IPS DF 6.9 (cell line): ENCODE measurements around the gene MAD1L1.

ENCODE experiments used
- DNase-seq: peaks from one replicate; pipeline ENCODE4 v3.0.0-alpha.2; 2013; ENCODE audit warnings: low read depth, low spot score
- H3K27ac ChIP-seq: one replicate; pipeline ENCODE4 v1.5.1; 2013; ENCODE audit warnings: low read length, control low read depth
- H3K27me3 ChIP-seq: 2 replicates; pipeline ENCODE4 v1.6.1; 2013; ENCODE audit warnings: mild to moderate bottlenecking, low read length; ENCODE audit not compliant: control insufficient read depth, insufficient read depth
- H3K36me3 ChIP-seq: 2 replicates; pipeline ENCODE4 v1.6.1; 2013; ENCODE audit warnings: low read length; ENCODE audit not compliant: control insufficient read depth, insufficient read depth
- H3K4me1 ChIP-seq: 2 replicates; pipeline ENCODE4 v1.6.1; 2013; ENCODE audit warnings: low read length; ENCODE audit not compliant: control insufficient read depth, insufficient read depth
- H3K4me3 ChIP-seq: 2 replicates; pipeline ENCODE4 v1.5.1; 2013; ENCODE audit warnings: mild to moderate bottlenecking, low read length
- H3K9me3 ChIP-seq: 2 replicates; pipeline ENCODE4 v1.6.1; 2013; ENCODE audit warnings: low read length, inconsistent platforms; ENCODE audit not compliant: control insufficient read depth, insufficient read depth
- WGBS: extraction: QIAGEN DNeasy Blood & Tissue Kit; methylation state at CpG from one replicate; pipeline ENCODE4 v1.1.7; 2013; ENCODE audit warnings: mixed read lengths, missing lambda C conversion rate; ENCODE audit not compliant: insufficient read length, insufficient coverage; 5-methylcytosine and 5-hydroxymethylcytosine counted together

MAD1L1 gene

DNA sequence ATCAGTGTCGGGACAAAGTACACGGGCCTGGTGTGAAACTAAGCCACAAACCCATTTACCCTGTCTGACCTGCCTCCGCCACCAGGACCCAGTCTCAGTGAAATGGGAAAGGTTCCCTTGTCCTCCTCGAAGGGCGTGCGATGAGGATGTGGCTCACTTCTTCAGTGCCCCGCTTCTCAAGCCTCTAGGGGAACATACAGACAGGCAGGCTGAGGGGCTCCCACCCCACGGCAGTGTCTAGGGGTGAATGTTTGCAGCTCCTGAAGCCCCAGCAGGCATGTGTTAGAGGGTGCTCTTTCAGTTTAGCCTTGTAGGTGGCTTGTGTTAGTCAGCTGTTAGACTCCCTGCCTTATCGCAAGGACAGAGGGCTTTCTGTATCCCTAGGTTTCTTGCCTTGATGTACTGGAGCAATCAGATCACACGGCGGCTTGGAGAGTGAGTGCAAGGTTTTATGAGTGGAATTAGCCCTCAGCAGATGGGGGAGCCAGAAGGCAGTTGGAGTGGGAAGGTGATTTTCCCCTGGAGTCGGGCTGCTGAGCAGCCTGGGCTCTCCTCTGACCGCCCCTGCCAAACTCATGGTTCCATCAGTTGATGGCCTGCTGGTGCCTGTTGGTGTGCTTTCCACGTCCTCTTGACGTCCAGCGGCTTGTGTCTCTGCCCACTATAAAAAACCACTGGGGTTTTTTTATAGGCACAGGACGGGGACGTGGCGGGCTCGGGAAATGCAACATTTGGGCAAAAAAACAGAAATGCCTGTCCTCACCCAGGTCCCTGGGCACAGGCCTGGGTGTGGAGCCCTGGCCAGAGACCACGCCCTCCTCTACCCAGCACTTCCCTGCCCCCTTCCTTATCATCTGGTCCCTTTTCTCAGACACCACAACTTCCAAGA, 10.0 kb upstream of the MAD1L1 start:
- no peaks in the 10 kb centered on the region for H3K27me3 ChIP-seq
- H3K4me3 ChIP-seq, result peak overlapping the region; percentile 98; the same call in 1 of the 2 replicates
- peaks cover 4% of the 10 kb centered on the region for H3K4me1 ChIP-seq
- peaks cover 17% of the 10 kb centered on the region for H3K36me3 ChIP-seq
- H3K9me3 ChIP-seq, result no peaks in the 10 kb centered on the region
- WGBS, result no CpG with 5 or more reads among the region's 21 CpGs
- no peak overlapping the region for H3K27ac ChIP-seq
- DNase-seq, result no peak

DNA sequence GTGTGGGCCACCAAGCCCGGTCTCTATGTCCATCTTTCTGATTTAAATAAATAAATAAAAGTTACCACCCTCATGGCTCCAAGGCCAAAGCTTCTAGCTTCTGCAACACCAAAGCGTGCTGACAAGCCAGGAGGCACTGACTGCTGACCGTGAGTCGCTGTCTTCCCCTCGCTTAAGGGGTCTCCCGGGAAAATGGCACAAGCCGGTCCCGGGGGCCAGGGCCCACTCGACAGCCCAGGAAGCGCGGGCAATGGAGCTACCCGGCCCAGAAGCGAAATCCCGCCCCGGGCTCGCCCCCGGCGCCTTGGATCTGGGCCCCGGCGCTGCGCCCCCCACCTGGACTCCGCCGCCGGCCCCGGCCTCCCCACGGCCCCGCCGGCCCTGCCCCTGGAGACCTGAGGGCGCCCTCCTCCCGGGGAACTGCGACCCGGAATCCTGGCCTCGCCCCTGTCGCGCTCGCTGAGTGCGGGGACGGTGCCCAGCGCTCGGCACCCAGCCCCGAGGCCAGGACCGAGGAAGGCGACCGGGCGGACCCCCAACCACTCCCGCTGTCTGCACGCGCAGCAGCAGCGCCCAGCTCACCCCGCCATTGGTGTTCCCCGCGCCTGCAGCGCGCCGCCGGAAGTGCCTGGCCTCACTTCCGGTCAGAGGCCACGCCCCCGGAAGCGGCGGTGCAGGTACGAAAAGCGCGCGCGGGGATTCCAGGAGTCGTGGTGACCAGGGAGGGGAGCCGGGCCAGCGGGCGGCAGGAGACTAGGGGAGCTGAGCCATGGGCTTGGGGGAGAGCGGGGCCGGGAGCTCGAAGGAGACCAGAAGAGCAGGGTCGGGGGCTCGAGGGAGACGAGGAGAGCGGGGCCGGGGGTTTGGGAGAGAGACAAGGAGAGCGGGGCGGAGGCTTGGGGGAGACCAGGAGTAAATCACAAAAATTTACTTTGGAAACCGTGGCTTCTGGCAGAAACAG, 9.1 kb upstream of the MAD1L1 start, which contains the start of the genes MRM2 and NUDT1:
Gene MRM2, minus strand, starts transcription at position 626 of the 961 bp plus-strand sequence. Its CDS starts 36 bp downstream, at position 590.
Gene NUDT1, plus strand, starts transcription at position 647 of the 961 bp plus-strand sequence. CDS start 2,349 bp downstream, outside the sequence.
- no peaks in the 10 kb centered on the region for H3K27me3 ChIP-seq
- peaks cover 22% of the 10 kb centered on the region for H3K36me3 ChIP-seq
- H3K4me1 ChIP-seq, result peaks cover 4% of the 10 kb centered on the region
- no CpG with 5 or more reads among the region's 81 CpGs for WGBS
- peak within 1 kb of the TSS; percentile 98 for H3K4me3 ChIP-seq
- DNase-seq, result peak; percentile 47
- H3K9me3 ChIP-seq, result no peaks in the 10 kb centered on the region
- H3K27ac ChIP-seq, result no peak within 1 kb of the TSS

GRCh38 chr7:2239242-2239641, 6.5 kb upstream of the MAD1L1 start:
- Histone ChIP-seq H3K27me3 (no peaks in the 10 kb centered on the region), H3K36me3 (peaks cover 25% of the 10 kb centered on the region)

GRCh38 chr7:2237109-2237602, 4.4 kb upstream of the MAD1L1 start:
- H3K36me3 ChIP-seq, result peaks cover 25% of the 10 kb centered on the region
- H3K4me3 ChIP-seq, result no peak overlapping the region
- H3K4me1 ChIP-seq, result no peaks in the 10 kb centered on the region
- no peaks in the 10 kb centered on the region for H3K27me3 ChIP-seq
- no CpG with 5 or more reads among the region's 12 CpGs for WGBS
- no peak for DNase-seq
- H3K27ac ChIP-seq, result no peak overlapping the region
- no peaks in the 10 kb centered on the region for H3K9me3 ChIP-seq

More at GRCh38 chr7:2239242-2239641, 6.5 kb upstream of the MAD1L1 start:
- Histone ChIP-seq H3K4me1 (peaks cover 4% of the 10 kb centered on the region), H3K4me3 (no peak overlapping the region), H3K27ac (no peak overlapping the region), H3K9me3 (no peaks in the 10 kb centered on the region)
- no peak for DNase-seq
- WGBS, result no CpG with 5 or more reads among the region's 17 CpGs

DNA sequence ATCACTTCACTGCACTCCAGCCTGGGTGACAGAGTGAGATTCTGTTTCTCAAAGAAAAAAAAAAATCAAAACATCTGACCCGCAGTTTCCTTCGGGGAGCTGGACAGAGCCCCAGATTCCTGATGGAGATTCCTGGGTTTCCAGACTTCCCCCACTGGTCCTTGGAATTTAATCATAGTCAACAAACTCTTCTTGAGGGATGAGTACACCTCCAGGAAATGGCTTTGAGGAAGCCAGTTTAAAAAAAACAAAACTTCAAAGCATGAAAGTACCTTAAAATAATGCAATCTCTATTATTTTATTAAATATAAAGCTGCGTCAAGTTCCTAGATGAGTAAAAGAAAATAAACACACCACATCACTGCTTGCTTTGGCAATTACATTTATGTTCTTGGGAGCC, 1.2 kb upstream of the MAD1L1 start:
- Histone ChIP-seq H3K9me3 (no peaks in the 10 kb centered on the region), H3K4me1 (no peaks in the 10 kb centered on the region), H3K36me3 (peaks cover 28% of the 10 kb centered on the region), H3K27ac (no peak overlapping the region), H3K4me3 (no peak overlapping the region), H3K27me3 (no peaks in the 10 kb centered on the region)
- DNase-seq, result no peak
- no CpG with 5 or more reads among the region's 3 CpGs for WGBS

GRCh38 chr7:2231992-2232765, 566 bp downstream of the MAD1L1 start:
- no CpG with 5 or more reads among the region's 46 CpGs for WGBS
- H3K27ac ChIP-seq, result no peak overlapping the region
- no peaks in the 10 kb centered on the region for H3K9me3 ChIP-seq
- peak overlapping the region; percentile 83 for H3K4me3 ChIP-seq
- no peak for DNase-seq
- no peaks in the 10 kb centered on the region for H3K4me1 ChIP-seq
- peaks cover 23% of the 10 kb centered on the region for H3K36me3 ChIP-seq
- H3K27me3 ChIP-seq, result no peaks in the 10 kb centered on the region

DNA sequence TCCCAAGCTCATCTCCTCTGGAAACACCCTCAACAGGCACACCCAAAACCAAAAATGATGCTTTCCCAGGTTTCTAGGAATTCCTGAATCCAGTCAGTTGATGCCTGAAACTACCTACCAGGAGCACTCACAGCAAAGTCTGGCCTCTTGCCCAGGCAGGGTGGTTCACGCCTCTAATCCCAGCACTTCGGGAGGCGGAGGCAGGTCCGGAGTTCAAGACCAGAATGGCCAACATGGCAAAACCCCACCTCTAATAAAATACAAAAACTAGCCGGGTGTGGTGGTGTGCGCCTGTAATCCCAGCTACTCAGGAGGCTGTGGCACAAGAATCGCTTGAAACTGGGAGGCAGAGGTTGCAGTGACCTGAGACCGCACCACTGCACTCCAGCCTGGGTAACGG, 1.9 kb downstream of the MAD1L1 start:
- no peaks in the 10 kb centered on the region for H3K27me3 ChIP-seq
- H3K27ac ChIP-seq, result no peak overlapping the region
- H3K4me1 ChIP-seq, result no peaks in the 10 kb centered on the region
- DNase-seq, result no peak
- H3K4me3 ChIP-seq, result no peak overlapping the region
- H3K36me3 ChIP-seq, result peaks cover 19% of the 10 kb centered on the region
- no CpG with 5 or more reads among the region's 9 CpGs for WGBS
- H3K9me3 ChIP-seq, result no peaks in the 10 kb centered on the region

DNA sequence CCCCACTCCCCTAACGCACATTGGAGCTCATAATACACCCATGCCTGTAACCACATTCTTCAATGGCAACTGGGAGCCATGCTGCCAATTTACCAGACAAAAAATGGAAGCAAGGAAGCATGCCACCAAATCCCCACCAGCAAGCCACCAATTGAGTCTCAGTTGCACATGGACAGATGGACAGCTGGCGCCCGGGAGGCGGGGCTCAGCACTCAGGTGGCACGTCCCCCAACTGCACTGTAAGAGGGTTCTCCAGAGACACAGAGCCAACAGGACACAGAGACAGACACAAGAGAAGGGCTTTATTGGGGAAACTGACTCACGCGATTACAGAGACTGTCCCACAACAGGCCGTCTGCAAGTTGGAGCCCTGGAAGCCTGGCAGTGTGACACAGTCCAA, 2.5 kb downstream of the MAD1L1 start:
- Histone ChIP-seq H3K9me3 (no peaks in the 10 kb centered on the region), H3K4me3 (no peak overlapping the region), H3K36me3 (peaks cover 20% of the 10 kb centered on the region), H3K4me1 (no peaks in the 10 kb centered on the region), H3K27me3 (no peaks in the 10 kb centered on the region), H3K27ac (no peak overlapping the region)
- DNase-seq, result no peak
- WGBS, result no CpG with 5 or more reads among the region's 8 CpGs

GRCh38 chr7:2229467-2229866, 3.3 kb downstream of the MAD1L1 start:
- Histone ChIP-seq H3K27me3 (no peaks in the 10 kb centered on the region), H3K9me3 (no peaks in the 10 kb centered on the region), H3K4me3 (no peak overlapping the region), H3K4me1 (no peaks in the 10 kb centered on the region), H3K36me3 (peaks cover 21% of the 10 kb centered on the region), H3K27ac (no peak overlapping the region)
- no CpG with 5 or more reads among the region's 7 CpGs for WGBS
- no peak for DNase-seq
